HEK293 (cell line): ENCODE results near the gene TPO.

ENCODE experiments used
- CTCF ChIA-PET: fragments of 350-600 bp; formaldehyde crosslinking; extraction: SDS; loops from one replicate; lab custom pipeline; 2021; ENCODE audit warnings: antibody characterized with exemption; lab: Yijun Ruan, JAX
- POLR2A ChIA-PET: fragments of 300-600 bp; formaldehyde crosslinking; extraction: SDS; loops from one replicate; lab custom pipeline; 2020; ENCODE audit warnings: antibody characterized with exemption, inconsistent platforms; lab: Yijun Ruan, JAX
- H3K27ac ChIP-seq: fragments of 200-500 bp; sonication (Bioruptor generic); 2 replicates; pipeline ENCODE4 v1.5.1; 2014; ENCODE audit warnings: low read depth, low read length, control low read depth, inconsistent platforms; ENCODE audit errors: extremely low read depth
- H3K36me3 ChIP-seq, 2 experiments: fragments of 200-500 bp in 1 of 2; sonication (Bioruptor generic) in 1 of 2; 1 replicate in 1 of 2; 2 replicates in 1 of 2; pipeline ENCODE4 v1.5.1; 2014 to 2017; ENCODE audit warnings: inconsistent platforms in 2 of 2, low read length in 2 of 2; ENCODE audit not compliant: control insufficient read depth in 2 of 2, insufficient read depth in 1 of 2
- H3K4me1 ChIP-seq: fragments of 200-500 bp; sonication (Bioruptor generic); 2 replicates; pipeline ENCODE4 v1.5.1; 2014; ENCODE audit warnings: mild to moderate bottlenecking, low read length, inconsistent platforms; ENCODE audit not compliant: control insufficient read depth, insufficient read depth
- H3K4me3 ChIP-seq: 2 replicates; pipeline ENCODE4 v1.5.1; 2011; ENCODE audit warnings: low read depth, mild to moderate bottlenecking, control low read depth, low read length, moderate library complexity
- H3K9me3 ChIP-seq: fragments of 200-500 bp; sonication (Bioruptor generic); 2 replicates; pipeline ENCODE4 v1.5.1; 2014; ENCODE audit warnings: low read depth, low read length, inconsistent platforms; ENCODE audit not compliant: control insufficient read depth, insufficient read depth
- GLI4 ChIP-seq: fragments of 450-650 bp; formaldehyde crosslinking; IDR thresholded peaks from 2 replicates; pipeline ENCODE4 v1.5.1; 2016; ENCODE audit warnings: missing biosample characterization, missing genetic modification characterization
- GLIS1 ChIP-seq: fragments of 450-650 bp; formaldehyde crosslinking; IDR thresholded peaks from 2 replicates; pipeline ENCODE4 v1.5.1; 2016; ENCODE audit warnings: missing biosample characterization, missing genetic modification characterization
- HOXD13 ChIP-seq: sonication (generic); formaldehyde crosslinking; IDR thresholded peaks from 2 replicates; pipeline ENCODE4 v1.8.0; 2022; ENCODE audit warnings: missing genetic modification reagents, borderline replicate concordance
- MEIS1 ChIP-seq: sonication (generic); formaldehyde crosslinking; IDR thresholded peaks from 2 replicates; pipeline ENCODE4 v1.8.1; 2022; ENCODE audit warnings: missing genetic modification reagents, mild to moderate bottlenecking, borderline replicate concordance
- MZF1 ChIP-seq: fragments of 450-650 bp; formaldehyde crosslinking; IDR thresholded peaks from 2 replicates; pipeline ENCODE4 v1.5.1; 2017; ENCODE audit warnings: missing biosample characterization, missing genetic modification characterization, borderline replicate concordance
- PRDM2 ChIP-seq: fragments of 450-650 bp; formaldehyde crosslinking; IDR thresholded peaks from 2 replicates; pipeline ENCODE4 v1.5.1; 2016; ENCODE audit warnings: missing biosample characterization, missing genetic modification characterization, borderline replicate concordance
- TRIM28 ChIP-seq: IDR thresholded peaks from 2 replicates; pipeline ENCODE4 v1.6.1; 2011; ENCODE audit warnings: low read length, control low read depth, borderline replicate concordance
- ZBTB21 ChIP-seq: fragments of 450-650 bp; formaldehyde crosslinking; IDR thresholded peaks from 2 replicates; pipeline ENCODE4 v1.5.1; 2017; ENCODE audit warnings: missing biosample characterization, missing genetic modification characterization
- ZBTB7A ChIP-seq: fragments of 450-650 bp; formaldehyde crosslinking; IDR thresholded peaks from 2 replicates; pipeline ENCODE4 v1.5.1; 2016; ENCODE audit warnings: low read depth, missing biosample characterization, missing genetic modification characterization
- ZNF138 ChIP-seq: fragments of 450-650 bp; formaldehyde crosslinking; IDR thresholded peaks from 2 replicates; pipeline ENCODE4 v1.5.1; 2016; ENCODE audit warnings: missing biosample characterization, missing genetic modification characterization, borderline replicate concordance
- ZNF473 ChIP-seq: fragments of 450-650 bp; formaldehyde crosslinking; IDR thresholded peaks from 2 replicates; pipeline ENCODE4 v1.5.1; 2017; ENCODE audit warnings: missing biosample characterization, missing genetic modification characterization
- ZNF530 ChIP-seq: fragments of 450-650 bp; formaldehyde crosslinking; IDR thresholded peaks from 2 replicates; pipeline ENCODE4 v1.5.1; 2016; ENCODE audit warnings: low read depth, missing biosample characterization, missing genetic modification characterization
- ZNF558 ChIP-seq: fragments of 450-650 bp; formaldehyde crosslinking; IDR thresholded peaks from 2 replicates; pipeline ENCODE4 v1.5.1; 2016; ENCODE audit warnings: missing biosample characterization, missing genetic modification characterization
- ZNF596 ChIP-seq: fragments of 450-650 bp; IDR thresholded peaks from 2 replicates; pipeline ENCODE4 v1.5.0; 2018; ENCODE audit warnings: missing biosample characterization, mild to moderate bottlenecking, missing genetic modification characterization, moderate library complexity
- ZNF76 ChIP-seq: fragments of 450-650 bp; formaldehyde crosslinking; IDR thresholded peaks from 2 replicates; pipeline ENCODE4; 2016; ENCODE audit warnings: low read depth, missing biosample characterization, missing genetic modification characterization, borderline replicate concordance
- ZNF792 ChIP-seq: fragments of 450-650 bp; formaldehyde crosslinking; IDR thresholded peaks from 2 replicates; pipeline ENCODE4 v1.5.1; 2016; ENCODE audit warnings: missing biosample characterization, missing genetic modification characterization
- TF ChIP-seq, protein P1 (sequence below): fragments of 450-650 bp; formaldehyde crosslinking; IDR thresholded peaks from 2 replicates; pipeline ENCODE4 v1.5.1; 2016; ENCODE audit warnings: missing biosample characterization, missing genetic modification characterization
- TF ChIP-seq, protein P2 (sequence below): fragments of 450-650 bp; formaldehyde crosslinking; IDR thresholded peaks from 2 replicates; pipeline ENCODE4 v1.5.1; 2016; ENCODE audit warnings: missing biosample characterization, missing genetic modification characterization, low read depth

The TPO gene

GRCh38 chr2:1572638-1573037 is 159.4 kb downstream of the TPO start (continued):
- no peak for TF ChIP-seq PRDM2 (tag by site-specific recombination)
- no peak for TF ChIP-seq MEIS1 (CRISPR knock-in tag)
- no peak for TF ChIP-seq ZNF596 (tag by site-specific recombination)

- TF ChIP-seq, protein P1, sequence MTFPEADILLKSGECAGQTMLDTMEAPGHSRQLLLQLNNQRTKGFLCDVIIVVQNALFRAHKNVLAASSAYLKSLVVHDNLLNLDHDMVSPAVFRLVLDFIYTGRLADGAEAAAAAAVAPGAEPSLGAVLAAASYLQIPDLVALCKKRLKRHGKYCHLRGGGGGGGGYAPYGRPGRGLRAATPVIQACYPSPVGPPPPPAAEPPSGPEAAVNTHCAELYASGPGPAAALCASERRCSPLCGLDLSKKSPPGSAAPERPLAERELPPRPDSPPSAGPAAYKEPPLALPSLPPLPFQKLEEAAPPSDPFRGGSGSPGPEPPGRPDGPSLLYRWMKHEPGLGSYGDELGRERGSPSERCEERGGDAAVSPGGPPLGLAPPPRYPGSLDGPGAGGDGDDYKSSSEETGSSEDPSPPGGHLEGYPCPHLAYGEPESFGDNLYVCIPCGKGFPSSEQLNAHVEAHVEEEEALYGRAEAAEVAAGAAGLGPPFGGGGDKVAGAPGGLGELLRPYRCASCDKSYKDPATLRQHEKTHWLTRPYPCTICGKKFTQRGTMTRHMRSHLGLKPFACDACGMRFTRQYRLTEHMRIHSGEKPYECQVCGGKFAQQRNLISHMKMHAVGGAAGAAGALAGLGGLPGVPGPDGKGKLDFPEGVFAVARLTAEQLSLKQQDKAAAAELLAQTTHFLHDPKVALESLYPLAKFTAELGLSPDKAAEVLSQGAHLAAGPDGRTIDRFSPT (tag by site-specific recombination): no peak
- TF ChIP-seq ZNF530 (tag by site-specific recombination) (no peak), ZNF138 (tag by site-specific recombination) (no peak), ZBTB21 (tag by site-specific recombination) (no peak), GLI4 (tag by site-specific recombination) (no peak), ZNF473 (tag by site-specific recombination) (no peak), MZF1 (tag by site-specific recombination) (no peak), ZNF76 (tag by site-specific recombination) (no peak), TRIM28 (no peak), HOXD13 (CRISPR knock-in tag) (no peak), GLIS1 (tag by site-specific recombination) (no peak), ZNF792 (no peak), ZNF558 (tag by site-specific recombination) (no peak), ZBTB7A (no peak)
- TF ChIP-seq, protein P2, sequence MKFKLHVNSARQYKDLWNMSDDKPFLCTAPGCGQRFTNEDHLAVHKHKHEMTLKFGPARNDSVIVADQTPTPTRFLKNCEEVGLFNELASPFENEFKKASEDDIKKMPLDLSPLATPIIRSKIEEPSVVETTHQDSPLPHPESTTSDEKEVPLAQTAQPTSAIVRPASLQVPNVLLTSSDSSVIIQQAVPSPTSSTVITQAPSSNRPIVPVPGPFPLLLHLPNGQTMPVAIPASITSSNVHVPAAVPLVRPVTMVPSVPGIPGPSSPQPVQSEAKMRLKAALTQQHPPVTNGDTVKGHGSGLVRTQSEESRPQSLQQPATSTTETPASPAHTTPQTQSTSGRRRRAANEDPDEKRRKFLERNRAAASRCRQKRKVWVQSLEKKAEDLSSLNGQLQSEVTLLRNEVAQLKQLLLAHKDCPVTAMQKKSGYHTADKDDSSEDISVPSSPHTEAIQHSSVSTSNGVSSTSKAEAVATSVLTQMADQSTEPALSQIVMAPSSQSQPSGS (tag by site-specific recombination): no peak
- no peak overlapping the region for H3K4me3 ChIP-seq
- no peaks in the 10 kb centered on the region for H3K9me3 ChIP-seq
- ChIA-PET CTCF (no interaction called here), POLR2A (no interaction called here)
- H3K36me3 ChIP-seq: no peaks in the 10 kb centered on the region
- no peaks in the 10 kb centered on the region for H3K4me1 ChIP-seq
- no peak overlapping the region for H3K27ac ChIP-seq
These were observed 164.6 kb downstream of the TPO start for GRCh38 chr2:1577846-1578245.
